ENCODE measurements around the gene WDR43. TPM values are rescaled to one million over a fixed set of nuclear protein-coding genes. Genes with fewer than 3 reads are reported as not detected.

WDR43 gene
- total RNA-seq, 1 experiment from 2014 or later = 112 TPM

DNA sequence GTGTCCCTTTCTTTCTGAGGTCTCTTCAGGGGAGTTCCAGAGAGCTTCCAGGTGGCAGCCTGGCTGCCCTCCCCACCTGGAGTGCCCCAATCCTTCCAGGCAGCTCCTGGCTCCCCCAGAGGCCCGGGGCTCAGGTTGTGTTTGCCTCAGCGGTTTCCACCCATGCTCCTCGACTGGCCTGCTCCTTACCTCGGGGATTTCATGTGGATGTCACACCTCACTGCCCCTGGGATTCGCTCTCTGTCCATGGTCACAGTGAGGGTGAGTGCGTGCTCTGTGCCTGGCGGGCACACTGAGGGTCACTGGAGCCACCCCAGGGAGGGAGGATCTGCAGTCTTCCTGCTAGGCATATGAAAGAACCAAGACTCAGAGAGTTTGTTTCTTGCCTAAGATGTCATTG, 84.6 kb downstream of the WDR43 start (continued):
- TF ChIP-seq E2F5 (CRISPR knock-in tag; IDR thresholded peaks at IDR 0.05) (no peak), SOX15 (CRISPR knock-in tag; IDR thresholded peaks at IDR 0.05) (no peak)

- Mint-ChIP-seq H3K27ac (no peak overlapping the region), H3K4me3 (no peak overlapping the region), H3K36me3 (no peaks in the 10 kb centered on the region), H3K9me3 (0 out of 2 replicates have a peak, but pooled peaks cover 3% of the 10 kb centered on the region), H3K4me1 (no peaks in the 10 kb centered on the region), H3K27me3 (ENCODE audit: low read depth) (no peaks in the 10 kb centered on the region)
- POLR2A ChIA-PET = no interaction called here
- peak; percentile 13; the same call in 1 of the 2 replicates for ATAC-seq
- CTCF ChIA-PET = no interaction called here
- no peak for DNase-seq (ENCODE audit: low spot score)
- TF ChIP-seq ERG (CRISPR knock-in tag; IDR thresholded peaks at IDR 0.05) (no peak), CREM (CRISPR knock-in tag; IDR thresholded peaks at IDR 0.05) (no peak), JAZF1 (CRISPR knock-in tag; IDR thresholded peaks at IDR 0.05) (no peak), FOXP1 (CRISPR knock-in tag; IDR thresholded peaks at IDR 0.05; ENCODE audit: borderline replicate concordance) (no peak), NFYB (CRISPR knock-in tag; conservative IDR thresholded peaks at IDR 0.05; ENCODE audit: low read depth) (no peak), NR3C1 (CRISPR knock-in tag; conservative IDR thresholded peaks at IDR 0.05; ENCODE audit: low read depth) (no peak), PRDM15 (CRISPR knock-in tag; IDR thresholded peaks at IDR 0.05) (no peak), ZNF232 (CRISPR knock-in tag; IDR thresholded peaks at IDR 0.05) (no peak)
- TF ChIP-seq, protein P1, sequence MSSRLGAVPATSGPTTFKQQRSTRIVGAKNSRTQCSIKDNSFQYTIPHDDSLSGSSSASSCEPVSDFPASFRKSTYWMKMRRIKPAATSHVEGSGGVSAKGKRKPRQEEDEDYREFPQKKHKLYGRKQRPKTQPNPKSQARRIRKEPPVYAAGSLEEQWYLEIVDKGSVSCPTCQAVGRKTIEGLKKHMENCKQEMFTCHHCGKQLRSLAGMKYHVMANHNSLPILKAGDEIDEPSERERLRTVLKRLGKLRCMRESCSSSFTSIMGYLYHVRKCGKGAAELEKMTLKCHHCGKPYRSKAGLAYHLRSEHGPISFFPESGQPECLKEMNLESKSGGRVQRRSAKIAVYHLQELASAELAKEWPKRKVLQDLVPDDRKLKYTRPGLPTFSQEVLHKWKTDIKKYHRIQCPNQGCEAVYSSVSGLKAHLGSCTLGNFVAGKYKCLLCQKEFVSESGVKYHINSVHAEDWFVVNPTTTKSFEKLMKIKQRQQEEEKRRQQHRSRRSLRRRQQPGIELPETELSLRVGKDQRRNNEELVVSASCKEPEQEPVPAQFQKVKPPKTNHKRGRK (CRISPR knock-in tag; IDR thresholded peaks at IDR 0.05; ENCODE audit: borderline replicate concordance) = no peak
- TF ChIP-seq, protein P2, sequence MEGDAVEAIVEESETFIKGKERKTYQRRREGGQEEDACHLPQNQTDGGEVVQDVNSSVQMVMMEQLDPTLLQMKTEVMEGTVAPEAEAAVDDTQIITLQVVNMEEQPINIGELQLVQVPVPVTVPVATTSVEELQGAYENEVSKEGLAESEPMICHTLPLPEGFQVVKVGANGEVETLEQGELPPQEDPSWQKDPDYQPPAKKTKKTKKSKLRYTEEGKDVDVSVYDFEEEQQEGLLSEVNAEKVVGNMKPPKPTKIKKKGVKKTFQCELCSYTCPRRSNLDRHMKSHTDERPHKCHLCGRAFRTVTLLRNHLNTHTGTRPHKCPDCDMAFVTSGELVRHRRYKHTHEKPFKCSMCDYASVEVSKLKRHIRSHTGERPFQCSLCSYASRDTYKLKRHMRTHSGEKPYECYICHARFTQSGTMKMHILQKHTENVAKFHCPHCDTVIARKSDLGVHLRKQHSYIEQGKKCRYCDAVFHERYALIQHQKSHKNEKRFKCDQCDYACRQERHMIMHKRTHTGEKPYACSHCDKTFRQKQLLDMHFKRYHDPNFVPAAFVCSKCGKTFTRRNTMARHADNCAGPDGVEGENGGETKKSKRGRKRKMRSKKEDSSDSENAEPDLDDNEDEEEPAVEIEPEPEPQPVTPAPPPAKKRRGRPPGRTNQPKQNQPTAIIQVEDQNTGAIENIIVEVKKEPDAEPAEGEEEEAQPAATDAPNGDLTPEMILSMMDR (IDR thresholded peaks at IDR 0.05) = no peak
- TF ChIP-seq, protein P3, sequence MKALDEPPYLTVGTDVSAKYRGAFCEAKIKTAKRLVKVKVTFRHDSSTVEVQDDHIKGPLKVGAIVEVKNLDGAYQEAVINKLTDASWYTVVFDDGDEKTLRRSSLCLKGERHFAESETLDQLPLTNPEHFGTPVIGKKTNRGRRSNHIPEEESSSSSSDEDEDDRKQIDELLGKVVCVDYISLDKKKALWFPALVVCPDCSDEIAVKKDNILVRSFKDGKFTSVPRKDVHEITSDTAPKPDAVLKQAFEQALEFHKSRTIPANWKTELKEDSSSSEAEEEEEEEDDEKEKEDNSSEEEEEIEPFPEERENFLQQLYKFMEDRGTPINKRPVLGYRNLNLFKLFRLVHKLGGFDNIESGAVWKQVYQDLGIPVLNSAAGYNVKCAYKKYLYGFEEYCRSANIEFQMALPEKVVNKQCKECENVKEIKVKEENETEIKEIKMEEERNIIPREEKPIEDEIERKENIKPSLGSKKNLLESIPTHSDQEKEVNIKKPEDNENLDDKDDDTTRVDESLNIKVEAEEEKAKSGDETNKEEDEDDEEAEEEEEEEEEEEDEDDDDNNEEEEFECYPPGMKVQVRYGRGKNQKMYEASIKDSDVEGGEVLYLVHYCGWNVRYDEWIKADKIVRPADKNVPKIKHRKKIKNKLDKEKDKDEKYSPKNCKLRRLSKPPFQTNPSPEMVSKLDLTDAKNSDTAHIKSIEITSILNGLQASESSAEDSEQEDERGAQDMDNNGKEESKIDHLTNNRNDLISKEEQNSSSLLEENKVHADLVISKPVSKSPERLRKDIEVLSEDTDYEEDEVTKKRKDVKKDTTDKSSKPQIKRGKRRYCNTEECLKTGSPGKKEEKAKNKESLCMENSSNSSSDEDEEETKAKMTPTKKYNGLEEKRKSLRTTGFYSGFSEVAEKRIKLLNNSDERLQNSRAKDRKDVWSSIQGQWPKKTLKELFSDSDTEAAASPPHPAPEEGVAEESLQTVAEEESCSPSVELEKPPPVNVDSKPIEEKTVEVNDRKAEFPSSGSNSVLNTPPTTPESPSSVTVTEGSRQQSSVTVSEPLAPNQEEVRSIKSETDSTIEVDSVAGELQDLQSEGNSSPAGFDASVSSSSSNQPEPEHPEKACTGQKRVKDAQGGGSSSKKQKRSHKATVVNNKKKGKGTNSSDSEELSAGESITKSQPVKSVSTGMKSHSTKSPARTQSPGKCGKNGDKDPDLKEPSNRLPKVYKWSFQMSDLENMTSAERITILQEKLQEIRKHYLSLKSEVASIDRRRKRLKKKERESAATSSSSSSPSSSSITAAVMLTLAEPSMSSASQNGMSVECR (CRISPR knock-in tag; IDR thresholded peaks at IDR 0.05; ENCODE audit: borderline replicate concordance) = no peak
- TF ChIP-seq, protein P4, sequence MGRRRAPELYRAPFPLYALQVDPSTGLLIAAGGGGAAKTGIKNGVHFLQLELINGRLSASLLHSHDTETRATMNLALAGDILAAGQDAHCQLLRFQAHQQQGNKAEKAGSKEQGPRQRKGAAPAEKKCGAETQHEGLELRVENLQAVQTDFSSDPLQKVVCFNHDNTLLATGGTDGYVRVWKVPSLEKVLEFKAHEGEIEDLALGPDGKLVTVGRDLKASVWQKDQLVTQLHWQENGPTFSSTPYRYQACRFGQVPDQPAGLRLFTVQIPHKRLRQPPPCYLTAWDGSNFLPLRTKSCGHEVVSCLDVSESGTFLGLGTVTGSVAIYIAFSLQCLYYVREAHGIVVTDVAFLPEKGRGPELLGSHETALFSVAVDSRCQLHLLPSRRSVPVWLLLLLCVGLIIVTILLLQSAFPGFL (CRISPR knock-in tag; IDR thresholded peaks at IDR 0.05; ENCODE audit: borderline replicate concordance) = no peak
- TF ChIP-seq, protein P5, sequence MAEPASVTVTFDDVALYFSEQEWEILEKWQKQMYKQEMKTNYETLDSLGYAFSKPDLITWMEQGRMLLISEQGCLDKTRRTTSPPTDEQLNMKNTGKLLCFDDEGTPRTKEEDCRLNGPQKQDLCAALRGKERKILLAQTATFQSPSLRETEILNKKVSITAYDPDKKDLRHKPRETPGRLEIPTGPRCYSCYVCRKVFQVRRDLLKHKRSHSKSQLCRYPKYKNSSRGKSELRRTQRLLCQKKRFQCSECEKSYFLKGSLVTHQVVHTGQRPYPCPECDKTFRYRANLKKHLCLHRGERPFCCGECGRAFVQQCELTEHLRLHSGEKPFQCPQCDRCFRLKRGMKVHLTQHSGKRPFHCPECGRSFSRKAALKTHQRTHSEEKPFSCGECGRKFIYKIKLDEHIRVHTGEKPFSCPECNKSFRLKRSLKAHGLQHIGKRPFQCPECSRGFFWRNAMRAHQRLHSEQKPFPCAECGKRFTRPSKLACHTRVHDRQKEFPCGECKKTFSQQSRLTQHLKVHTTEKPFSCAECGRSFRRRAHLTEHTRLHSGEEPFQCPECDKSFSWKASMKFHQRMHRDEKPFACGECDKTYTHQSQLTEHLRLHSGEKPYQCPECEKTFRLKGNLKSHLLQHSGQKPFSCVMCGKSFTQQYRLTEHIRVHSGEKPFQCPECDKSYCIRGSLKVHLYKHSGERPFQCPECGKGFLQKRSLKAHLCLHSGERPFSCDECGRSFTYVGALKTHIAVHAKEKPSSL (CRISPR knock-in tag; conservative IDR thresholded peaks at IDR 0.05) = no peak
Observed at GRCh38 chr2:28979576-28980366, 85.3 kb downstream of the WDR43 start.

Measured in WTC11 (cell line).